Naive thymus-derived CD8-positive, alpha-beta T cell (primary cell): ENCODE measurements around the gene CLCA1. TPM values are rescaled to one million over a fixed set of nuclear protein-coding genes. Genes with fewer than 3 reads are reported as not detected.

Experiments used
- ATAC-seq, 2 donors: fragments of 150-1000 bp; cut with Tn5 transposase in 1 of 2; sonication (Bioruptor Pico), chemical (Tn5 transposase) in 1 of 2; 1 replicate in 1 of 2; 2 replicates in 1 of 2; pipeline ENCODE4 v1.10.0; 2021; ENCODE audit warnings: mild to moderate bottlenecking in 2 of 2, moderate library complexity in 2 of 2
- POLR2A ChIA-PET: fragments of 350-600 bp; sonication (Branson Sonifier 250); formaldehyde crosslinking; loops from one replicate; lab custom pipeline; 2021; ENCODE audit warnings: antibody characterized with exemption; lab: Charles Lee
- DNase-seq, 10 donors: peaks; one replicate each; pipeline versions ENCODE4 v3.0.0 to v3.0.0-alpha.2; 2020 to 2022
- H3K27ac Mint-ChIP-seq, 10 donors: one replicate each; pipeline ENCODE4 v1.8.0; 2020 to 2022; ENCODE audit warnings: mild to moderate bottlenecking in 10 of 10, mixed read lengths in 10 of 10, moderate library complexity in 4 of 10, inconsistent platforms in 1 of 10
- H3K27me3 Mint-ChIP-seq, 5 donors: one replicate each; pipeline ENCODE4 v1.8.0; 2021 to 2022; ENCODE audit warnings: mixed read lengths in 5 of 5
- H3K36me3 Mint-ChIP-seq, 3 donors: one replicate each; pipeline ENCODE4 v1.8.0; 2020 to 2022; ENCODE audit warnings: mixed read lengths in 3 of 3, mild to moderate bottlenecking in 2 of 3, inconsistent platforms in 1 of 3
- H3K4me1 Mint-ChIP-seq, 4 donors: one replicate each; pipeline ENCODE4 v1.8.0; 2021 to 2022; ENCODE audit warnings: mixed read lengths in 4 of 4
- H3K4me3 Mint-ChIP-seq, 10 donors: one replicate each; pipeline ENCODE4 v1.8.0; 2020 to 2022; ENCODE audit warnings: mild to moderate bottlenecking in 10 of 10, mixed read lengths in 10 of 10, moderate library complexity in 6 of 10, inconsistent platforms in 1 of 10
- H3K9me3 Mint-ChIP-seq, 9 donors: one replicate each; pipeline ENCODE4 v1.8.0; 2020 to 2022; ENCODE audit warnings: mixed read lengths in 9 of 9, mild to moderate bottlenecking in 3 of 9, inconsistent platforms in 1 of 9, moderate library complexity in 1 of 9
- polyA plus RNA-seq, 3 donors: library from polyadenylated mRNA; unstranded; fragments of 300-500 nt; fragmentation: Illumina TruSeq; gene quantifications; one replicate each; pipeline ENCODE4 v1.2.3, GENCODE V29; 2021
- total RNA-seq, 8 experiments: library from RNA in 2 of 8; stranded (reverse) in 2 of 8; gene quantifications; one replicate each; pipeline ENCODE4 v1.2.3 and lab custom pipeline; 2021 to 2026

Gene CLCA1
- total and polyA plus RNA-seq, 5 experiments from 2014 or later: not detected

DNA sequence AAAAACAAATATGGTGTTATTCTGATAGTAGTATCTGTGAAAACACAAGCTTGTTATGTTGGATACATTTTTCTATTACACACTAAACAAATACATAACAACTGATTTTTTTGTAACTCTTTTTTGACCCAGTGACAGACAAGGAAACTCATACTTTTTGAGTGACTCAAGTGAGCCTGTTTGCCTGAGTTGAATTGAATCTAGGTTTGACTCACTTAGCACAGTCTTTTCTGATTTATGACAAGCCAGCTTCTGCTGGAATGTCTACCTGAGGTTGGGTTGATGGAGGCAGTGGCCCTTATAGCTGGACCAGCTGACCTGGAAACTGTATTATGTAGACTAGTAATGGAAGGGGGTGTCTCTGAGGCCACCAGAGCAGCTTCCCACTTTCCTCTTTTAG lies 73.9 kb downstream of the CLCA1 start:
- Mint-ChIP-seq H3K36me3 (no peaks in the 10 kb centered on the region), H3K4me1 (no peaks in the 10 kb centered on the region), H3K27ac (no peak overlapping the region), H3K27me3 (peaks cover 7 to 19% (median 14%) of the 10 kb centered on the region in 5 donors), H3K4me3 (no peak overlapping the region), H3K9me3 (no peaks in the 10 kb centered on the region)
- no peak for ATAC-seq
- DNase-seq: no peak
- POLR2A ChIA-PET: no interaction called here

- H3K9me3 Mint-ChIP-seq: no peaks in the 10 kb centered on the region
- POLR2A ChIA-PET: no interaction called here
- no peak for ATAC-seq
- H3K36me3 Mint-ChIP-seq: no peaks in the 10 kb centered on the region
- no peak within 1 kb of the TSS for H3K27ac Mint-ChIP-seq
- DNase-seq: no peak
- no peak within 1 kb of the TSS for H3K4me3 Mint-ChIP-seq
- H3K27me3 Mint-ChIP-seq: peaks cover 0 to 9% (median 7%) of the 10 kb centered on the region in 5 donors
- H3K4me1 Mint-ChIP-seq: no peaks in the 10 kb centered on the region
Observed at GRCh38 chr1:86546787-86547221, 78.1 kb downstream of the CLCA1 start, which contains the start of gene CLCA4. Gene CLCA4 (plus strand): TSS chr1:86547078. CDS start chr1:86547120, 42 bp downstream.

DNA sequence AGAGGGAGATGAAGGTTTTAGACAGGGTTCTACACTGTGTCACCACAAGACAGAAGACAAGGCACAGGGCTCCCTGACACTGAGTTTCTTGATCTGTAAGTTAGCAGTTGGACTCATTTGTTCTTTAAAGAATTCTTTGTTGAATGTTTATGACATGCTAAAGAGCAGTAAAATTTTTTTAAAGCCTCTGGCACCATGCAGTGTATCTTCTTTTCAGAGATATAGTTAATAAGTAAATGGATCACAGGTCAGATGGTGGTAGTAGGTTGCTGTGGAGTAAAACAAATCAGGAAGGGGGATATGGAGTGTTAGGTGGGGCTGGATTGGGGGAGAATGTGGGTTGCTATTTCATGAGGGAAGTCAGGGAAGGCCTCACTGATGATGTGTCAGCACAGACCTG lies 80.1 kb downstream of the CLCA1 start:
- Mint-ChIP-seq H3K36me3 (no peaks in the 10 kb centered on the region), H3K4me1 (no peaks in the 10 kb centered on the region), H3K27me3 (peaks cover 0 to 8% (median 1%) of the 10 kb centered on the region in 5 donors), H3K4me3 (no peak overlapping the region), H3K27ac (no peak overlapping the region), H3K9me3 (peaks cover 0 to under 1% (median 0%) of the 10 kb centered on the region in 9 donors)
- no peak for DNase-seq
- no peak for ATAC-seq
- POLR2A ChIA-PET: no interaction called here

Other genes with a start within 250 kb of the CLCA1 start
- 10 to 100 TPM; 44.7 to 47.8 TPM for gene ODF2L, start 72.6 kb upstream of the CLCA1 start, total RNA-seq
- gene ODF2L, start 72.6 kb upstream of the CLCA1 start, polyA plus RNA-seq: 10 to 100 TPM; 21.4 to 32.1 (median 25.4) TPM
- not detected for gene CLCA2, start 44.8 kb upstream of the CLCA1 start, total RNA-seq
- gene CLCA2, start 44.8 kb upstream of the CLCA1 start, polyA plus RNA-seq: not detected
- under 1 TPM in 1 of 2 experiments, not detected in 1; 0.11 TPM for gene CLCA4, start 78.2 kb downstream of the CLCA1 start, total RNA-seq
- not detected for gene CLCA4, start 78.2 kb downstream of the CLCA1 start, polyA plus RNA-seq
- 10 to 100 TPM; 46.1 to 50.0 TPM for gene SH3GLB1, start 235.6 kb downstream of the CLCA1 start, total RNA-seq
- gene SH3GLB1, start 235.6 kb downstream of the CLCA1 start, polyA plus RNA-seq: 10 to 100 TPM; 21.5 to 29.8 (median 26.3) TPM